RPMI8226 (cell line): ENCODE results near the gene ROCK1.
"Not testable (repeated sequence)": the region's sequence is repeated elsewhere in the genome, so short reads cannot be mapped to it uniquely, and the experiment has no call there.

Experiments used
- DNase-seq: peaks from one replicate; pipeline ENCODE4 v3.0.0-alpha.2; 2015

ROCK1 gene

DNA sequence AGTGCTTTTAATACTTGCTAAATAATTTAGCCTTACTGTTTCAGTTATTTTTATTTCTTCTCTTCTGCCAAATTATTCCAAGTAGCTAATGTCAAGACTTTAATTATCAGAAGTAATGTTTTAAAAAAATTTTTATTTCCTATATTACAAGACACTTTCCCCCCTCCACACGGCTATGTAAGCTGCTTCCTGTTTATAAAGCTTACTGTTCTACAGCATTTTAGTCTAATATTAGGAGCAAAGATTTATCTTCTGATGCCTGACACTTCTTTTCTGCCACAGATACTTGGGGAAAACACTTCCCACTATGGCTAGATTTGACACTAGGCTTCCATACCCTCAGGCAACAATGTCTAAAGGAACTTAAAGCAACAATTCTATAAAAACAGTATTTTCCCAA lies 62.3 kb downstream of the ROCK1 start:
- DNase-seq: no peak

- DNase-seq: no peak
These were observed 64.5 kb downstream of the ROCK1 start for GRCh38 chr18:21047126-21047525.

GRCh38 chr18:21040466-21040865 lies 71.1 kb downstream of the ROCK1 start:
- DNase-seq: no peak

DNA sequence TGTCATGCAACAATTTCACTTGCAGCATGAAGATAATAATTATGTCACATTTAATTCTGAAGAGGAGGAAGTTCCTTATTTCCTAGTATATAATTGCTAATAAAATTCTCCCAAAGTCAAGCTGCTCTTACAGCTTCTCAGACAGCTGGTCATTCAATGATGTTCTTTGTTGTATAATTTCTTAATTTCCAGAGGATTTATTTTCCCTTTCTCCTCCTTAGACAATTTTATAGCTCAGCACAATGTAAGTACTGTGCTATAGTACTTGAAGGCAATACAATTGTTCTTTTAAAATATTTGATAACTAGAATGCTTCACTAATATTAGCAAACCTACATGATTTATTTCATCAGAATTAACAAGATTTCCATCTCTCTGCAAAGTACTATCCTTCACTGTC lies 73.4 kb downstream of the ROCK1 start:
- DNase-seq: no peak

GRCh38 chr18:21031845-21032244 lies 79.8 kb downstream of the ROCK1 start:
- no peak for DNase-seq

- not testable (repeated sequence) for DNase-seq
These were observed 93.4 kb downstream of the ROCK1 start for GRCh38 chr18:21018257-21018656.

DNA sequence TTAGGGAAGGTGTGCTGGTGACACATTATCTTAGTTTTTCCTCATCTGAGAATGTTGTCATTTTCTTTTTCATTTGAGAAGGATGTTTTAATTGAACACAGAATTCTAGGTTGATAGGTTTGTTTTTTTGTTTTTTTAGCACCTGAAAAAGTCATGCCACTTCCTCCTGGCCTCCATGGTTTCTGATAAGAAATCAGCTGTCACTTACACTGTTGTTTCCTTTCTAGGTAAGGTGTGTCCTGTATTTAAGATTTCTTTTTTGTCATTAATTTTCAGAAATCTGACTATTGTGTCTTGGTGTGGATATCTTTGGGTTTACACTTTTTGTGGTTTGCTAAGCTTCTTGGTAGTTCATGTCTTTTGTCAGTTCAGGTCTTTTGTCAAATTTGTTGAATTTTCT lies 99.3 kb downstream of the ROCK1 start:
- DNase-seq: no peak

DNA sequence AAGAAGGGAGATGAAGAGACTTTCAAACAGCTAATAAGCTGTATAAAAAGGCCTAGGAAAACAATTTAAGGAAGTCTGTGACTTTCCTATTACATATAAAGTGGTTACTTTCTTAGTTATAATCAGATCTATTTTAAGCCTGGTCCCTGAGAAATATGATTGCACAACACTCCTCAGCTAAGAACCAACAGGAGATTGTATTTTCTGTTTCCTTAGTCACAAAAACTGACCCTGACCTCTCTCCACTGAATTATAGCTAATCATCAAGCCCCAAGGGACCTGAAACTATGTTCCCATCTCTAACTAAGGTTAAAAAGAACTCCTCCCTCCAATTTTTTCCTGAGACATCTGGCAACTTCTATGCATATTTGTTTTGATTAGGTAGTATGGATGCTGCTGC lies 106.9 kb downstream of the ROCK1 start:
- no peak for DNase-seq

DNA sequence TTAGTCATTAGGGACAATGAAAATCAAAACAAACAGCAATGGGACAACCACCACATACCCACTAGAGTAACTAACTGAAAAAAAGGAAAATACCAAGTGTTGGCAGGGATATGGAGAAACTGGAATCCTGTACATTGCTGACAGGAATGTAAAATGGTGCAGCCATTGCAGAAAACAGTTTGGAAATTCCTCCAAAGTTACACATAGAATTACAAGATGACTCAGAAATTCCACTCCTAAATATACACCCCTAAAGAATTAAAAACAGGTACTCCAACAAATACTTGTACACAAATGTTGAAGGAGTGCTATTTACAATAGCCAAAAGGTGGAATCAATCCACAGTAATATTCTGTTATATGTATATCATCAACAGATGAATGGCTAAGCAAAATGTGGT lies 110.9 kb downstream of the ROCK1 start:
- no peak for DNase-seq

GRCh38 chr18:20997371-20997770 lies 114.2 kb downstream of the ROCK1 start:
- DNase-seq: no peak

GRCh38 chr18:20996418-20996817 lies 115.2 kb downstream of the ROCK1 start:
- no peak for DNase-seq

- no peak for DNase-seq
These were observed 122.9 kb downstream of the ROCK1 start for GRCh38 chr18:20988726-20989125.

GRCh38 chr18:20975077-20975476 lies 136.5 kb downstream of the ROCK1 start:
- no peak for DNase-seq

DNA sequence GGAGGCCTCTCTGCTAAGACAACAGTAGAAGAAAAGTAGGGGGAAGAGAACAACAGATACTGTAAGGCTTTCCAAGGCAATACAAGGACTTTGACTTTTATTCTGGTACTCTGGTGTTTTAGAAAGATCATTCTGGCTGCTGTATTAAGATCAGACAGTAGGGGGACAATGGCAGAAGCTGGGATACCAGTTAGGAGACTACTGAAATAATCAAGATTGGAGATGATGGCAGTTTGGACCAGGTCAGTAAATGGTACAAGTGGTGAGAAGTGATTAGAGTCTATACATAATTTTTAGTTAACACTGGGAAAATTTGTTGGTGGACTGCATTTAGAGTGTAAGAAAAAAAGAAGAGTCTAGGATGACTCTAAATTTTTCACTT lies 139.7 kb downstream of the ROCK1 start:
- DNase-seq: peak; percentile 35

DNA sequence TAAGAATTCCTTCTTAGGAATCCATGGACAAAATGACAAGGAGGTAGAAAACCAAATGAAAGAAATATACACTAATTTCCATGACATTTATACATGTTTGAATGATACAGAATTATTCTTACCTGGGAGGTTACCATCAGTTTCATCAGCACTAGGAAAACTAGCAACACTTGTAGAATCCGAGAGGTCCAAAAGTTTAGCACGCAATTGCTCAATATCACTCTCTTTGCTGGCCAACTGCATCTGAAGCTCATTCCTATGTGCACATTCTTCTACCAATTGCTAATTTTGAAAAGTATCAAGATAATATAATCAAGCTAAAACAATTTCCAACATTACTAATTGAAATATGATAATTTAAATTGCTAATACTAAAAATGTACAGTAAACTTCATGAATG lies 144.8 kb downstream of the ROCK1 start:
- no peak for DNase-seq

DNA sequence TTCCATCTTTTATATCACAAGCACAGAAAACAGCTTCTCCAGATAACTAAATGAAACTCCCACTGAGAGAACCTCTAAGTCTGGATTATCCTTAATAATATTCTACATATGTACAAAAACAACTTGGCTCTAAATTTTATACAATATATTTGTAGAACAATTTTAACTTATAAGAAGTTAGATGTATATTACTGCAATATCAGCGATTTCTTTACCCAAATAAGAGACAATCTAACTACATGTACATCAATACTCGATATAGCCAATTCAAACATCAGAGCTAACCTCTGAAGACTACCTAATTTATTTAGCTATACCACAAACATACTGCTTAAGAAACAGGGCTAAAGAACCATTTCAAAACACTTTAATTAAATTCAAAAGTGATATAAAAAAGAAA lies 148.6 kb downstream of the ROCK1 start:
- DNase-seq: no peak

GRCh38 chr18:20960735-20961134 lies 150.9 kb downstream of the ROCK1 start:
- DNase-seq: no peak

GRCh38 chr18:20950827-20951226 lies 160.8 kb downstream of the ROCK1 start:
- DNase-seq: not testable (repeated sequence)
